Measurements from ENCODE around the gene EFNA4.

DNA sequence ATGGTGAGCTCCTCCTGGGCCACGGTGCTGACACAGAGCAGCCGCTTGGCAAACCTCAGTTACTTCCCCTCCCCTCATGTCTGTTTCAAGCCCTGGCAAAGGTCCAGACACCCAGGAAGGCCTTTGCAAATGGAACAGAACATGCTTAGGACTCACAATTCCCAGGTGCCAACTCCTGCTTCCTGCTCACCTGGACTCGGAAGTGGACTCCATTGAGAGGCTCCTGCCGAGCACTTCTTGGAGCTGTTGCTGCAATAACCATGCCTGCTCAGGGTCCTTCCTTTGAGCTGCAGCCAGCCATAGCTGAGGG is 40.7 kb upstream of the EFNA4 start:
- TF ChIP-seq, protein P1, sequence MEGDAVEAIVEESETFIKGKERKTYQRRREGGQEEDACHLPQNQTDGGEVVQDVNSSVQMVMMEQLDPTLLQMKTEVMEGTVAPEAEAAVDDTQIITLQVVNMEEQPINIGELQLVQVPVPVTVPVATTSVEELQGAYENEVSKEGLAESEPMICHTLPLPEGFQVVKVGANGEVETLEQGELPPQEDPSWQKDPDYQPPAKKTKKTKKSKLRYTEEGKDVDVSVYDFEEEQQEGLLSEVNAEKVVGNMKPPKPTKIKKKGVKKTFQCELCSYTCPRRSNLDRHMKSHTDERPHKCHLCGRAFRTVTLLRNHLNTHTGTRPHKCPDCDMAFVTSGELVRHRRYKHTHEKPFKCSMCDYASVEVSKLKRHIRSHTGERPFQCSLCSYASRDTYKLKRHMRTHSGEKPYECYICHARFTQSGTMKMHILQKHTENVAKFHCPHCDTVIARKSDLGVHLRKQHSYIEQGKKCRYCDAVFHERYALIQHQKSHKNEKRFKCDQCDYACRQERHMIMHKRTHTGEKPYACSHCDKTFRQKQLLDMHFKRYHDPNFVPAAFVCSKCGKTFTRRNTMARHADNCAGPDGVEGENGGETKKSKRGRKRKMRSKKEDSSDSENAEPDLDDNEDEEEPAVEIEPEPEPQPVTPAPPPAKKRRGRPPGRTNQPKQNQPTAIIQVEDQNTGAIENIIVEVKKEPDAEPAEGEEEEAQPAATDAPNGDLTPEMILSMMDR (IDR thresholded peaks at IDR 0.05 in 2 of 3, conservative IDR thresholded peaks at IDR 0.05 in 1 of 3; ENCODE audit: borderline replicate concordance in 1 of 3, insufficient read depth in 1 of 3, low read depth in 2 of 3, low read length in 2 of 3), result no peak
- no peak for TF ChIP-seq POLR2A (IDR thresholded peaks at IDR 0.05; ENCODE audit: borderline replicate concordance, extremely low read depth, insufficient read depth, insufficient read length)
- no peak for TF ChIP-seq EZH2phosphoT487 (IDR thresholded peaks at IDR 0.05; ENCODE audit: borderline replicate concordance)
- TF ChIP-seq POLR2AphosphoS5 (IDR thresholded peaks at IDR 0.05; ENCODE audit: low read depth, low read length), result no peak
- no peak for TF ChIP-seq SIN3A (IDR thresholded peaks at IDR 0.05; ENCODE audit: low read depth)
- no peak for TF ChIP-seq ELF1 (IDR thresholded peaks at IDR 0.05; ENCODE audit: borderline replicate concordance, low read depth)
- TF ChIP-seq EZH2 (IDR thresholded peaks at IDR 0.05), result no peak
- no peak for TF ChIP-seq CEBPB (IDR thresholded peaks at IDR 0.05; ENCODE audit: low read depth)
